CD4-positive, alpha-beta T cell (primary cell): ENCODE measurements around the gene CCR9. TPM values are rescaled to one million over a fixed set of nuclear protein-coding genes. Genes with fewer than 3 reads are reported as not detected.

Source experiments
- ATAC-seq: fragments of 200-7000 bp; cut with Tn5 transposase; one replicate; pipeline ENCODE4 v1.10.0; 2022; ENCODE audit warnings: mild to moderate bottlenecking; ENCODE audit not compliant: poor library complexity
- CTCF ChIA-PET: fragments of 350-600 bp; sonication (Branson Sonifier 250); formaldehyde crosslinking; loops from one replicate; lab custom pipeline; 2021; ENCODE audit warnings: antibody characterized with exemption, inconsistent platforms; lab: Charles Lee
- POLR2A ChIA-PET: fragments of 350-600 bp; sonication (Branson Sonifier 250); formaldehyde crosslinking; loops from one replicate; lab custom pipeline; 2021; ENCODE audit warnings: antibody characterized with exemption, inconsistent platforms; lab: Charles Lee
- DNase-seq, 14 experiments: peaks; one replicate each; pipeline ENCODE4 v3.0.0-alpha.2; 2013 to 2020; ENCODE audit warnings: mixed read lengths in 2 of 14
- H3K27ac ChIP-seq, 2 donors: one replicate each; pipeline versions ENCODE4 v1.5.1 to v1.7.0; 2013; ENCODE audit warnings: low read length in 2 of 2, low read depth in 1 of 2, mild to moderate bottlenecking in 1 of 2
- H3K27me3 ChIP-seq, 2 experiments: 1 replicate in 1 of 2; 2 replicates in 1 of 2; pipeline versions ENCODE4 v1.6.1 to v1.7.0; 2013; ENCODE audit warnings: low read length in 2 of 2, control low read depth in 1 of 2, mild to moderate bottlenecking in 1 of 2, moderate library complexity in 1 of 2; ENCODE audit not compliant: insufficient read depth in 2 of 2, control insufficient read depth in 1 of 2
- H3K36me3 ChIP-seq: one replicate; pipeline ENCODE4 v1.6.1; 2013; ENCODE audit warnings: low read length, control low read depth; ENCODE audit not compliant: insufficient read depth
- H3K4me1 ChIP-seq: one replicate; pipeline ENCODE4 v1.6.1; 2013; ENCODE audit warnings: low read length, control low read depth; ENCODE audit not compliant: insufficient read depth
- H3K4me3 ChIP-seq: one replicate; pipeline ENCODE4 v1.5.1; 2013; ENCODE audit warnings: mild to moderate bottlenecking, low read length, moderate library complexity
- H3K9me3 ChIP-seq, 2 experiments: 1 replicate in 1 of 2; 2 replicates in 1 of 2; pipeline versions ENCODE4 v1.6.1 to v1.7.0; 2013; ENCODE audit warnings: low read length in 2 of 2, mild to moderate bottlenecking in 2 of 2, control low read depth in 1 of 2, moderate library complexity in 1 of 2; ENCODE audit not compliant: control insufficient read depth in 1 of 2, insufficient read depth in 1 of 2
- H3K27ac Mint-ChIP-seq: one replicate; pipeline ENCODE4 v1.8.0; 2020; ENCODE audit warnings: mixed read lengths
- H3K27me3 Mint-ChIP-seq: one replicate; pipeline ENCODE4 v1.8.0; 2021; ENCODE audit warnings: mixed read lengths
- H3K36me3 Mint-ChIP-seq: one replicate; pipeline ENCODE4 v1.8.0; 2021; ENCODE audit warnings: low read depth, mixed read lengths
- H3K4me1 Mint-ChIP-seq: one replicate; pipeline ENCODE4 v1.8.0; 2021; ENCODE audit warnings: low read depth, mixed read lengths
- H3K4me3 Mint-ChIP-seq: one replicate; pipeline ENCODE4 v1.8.0; 2020; ENCODE audit warnings: mild to moderate bottlenecking, mixed read lengths
- H3K9me3 Mint-ChIP-seq: one replicate; pipeline ENCODE4 v1.8.0; 2020; ENCODE audit warnings: mixed read lengths
- CTCF ChIP-seq: fragments of 200-600 bp; IDR thresholded peaks from one replicate; pipeline ENCODE4 v1.8.0; 2022; ENCODE audit warnings: antibody characterized with exemption, mild to moderate bottlenecking
- intact Hi-C, 2 experiments: fragments of 100-400 bp; cut with DNase I in 1 of 2; cut with micrococcal nuclease in 1 of 2; formaldehyde crosslinking; loops; one replicate each; pipeline versions ENCODE4 v1.15.1 to v1.9.0; 2023 to 2025; cut with DNase I, micrococcal nuclease
- total RNA-seq, 174 experiments: library from RNA in 2 of 174; stranded (reverse) in 2 of 174; gene quantifications; one replicate each; pipeline ENCODE4 v1.2.3 and lab custom pipeline; 2021 to 2026

The CCR9 gene
- total RNA-seq, 2 experiments from 2014 or later: 6.5 to 7.4 TPM

GRCh38 chr3:45936261-45936660 lies 49.9 kb downstream of the CCR9 start:
- CTCF ChIA-PET: interaction anchor here (2.2 kb wide), 1 partner anchor 142 kb away, joined by 16 read pairs; no protein-coding TSS in a partner anchor
- no peak for TF ChIP-seq CTCF
- no peak overlapping the region for H3K27ac Mint-ChIP-seq
- DNase-seq: no peak
- no peaks in the 10 kb centered on the region for H3K9me3 Mint-ChIP-seq
- peaks cover 70% of the 10 kb centered on the region for H3K36me3 ChIP-seq
- H3K4me1 Mint-ChIP-seq: peaks cover 15% of the 10 kb centered on the region
- no peaks in the 10 kb centered on the region for H3K9me3 ChIP-seq
- no peak overlapping the region for H3K27ac ChIP-seq
- no peak overlapping the region for H3K4me3 ChIP-seq
- POLR2A ChIA-PET: no interaction called here
- H3K27me3 ChIP-seq: no peaks in the 10 kb centered on the region
- H3K27me3 Mint-ChIP-seq: no peaks in the 10 kb centered on the region
- no peak overlapping the region for H3K4me3 Mint-ChIP-seq
- H3K4me1 ChIP-seq: peaks cover 11% of the 10 kb centered on the region
- H3K36me3 Mint-ChIP-seq: peaks cover 84% of the 10 kb centered on the region
- intact Hi-C loops: loop anchor here in 1 of 2 experiments (5.0 kb wide), 1 partner anchor 441 kb away; no protein-coding TSS in a partner anchor
- no peak for ATAC-seq

GRCh38 chr3:45937206-45938042 lies 51.1 kb downstream of the CCR9 start:
- H3K4me3 ChIP-seq: no peak overlapping the region
- peaks cover 17% of the 10 kb centered on the region for H3K4me1 ChIP-seq
- ATAC-seq (no peak), DNase-seq (no peak)
- Mint-ChIP-seq H3K36me3 (peaks cover 73% of the 10 kb centered on the region), H3K4me1 (peaks cover 23% of the 10 kb centered on the region), H3K4me3 (no peak overlapping the region), H3K27ac (no peak overlapping the region), H3K27me3 (no peaks in the 10 kb centered on the region), H3K9me3 (no peaks in the 10 kb centered on the region)
- TF ChIP-seq CTCF: no peak
- no peak overlapping the region for H3K27ac ChIP-seq
- H3K36me3 ChIP-seq: peaks cover 58% of the 10 kb centered on the region
- intact Hi-C loops: loop anchor here (1.0 to 5.0 kb wide), 2 partner anchors 142 to 440 kb away; no protein-coding TSS in a partner anchor
- ChIA-PET CTCF (interaction anchor here (0.6 to 2.2 kb wide), 5 partner anchors 8 to 432 kb away, joined by 3 to 16 read pairs (median 7); no protein-coding TSS in a partner anchor), POLR2A (interaction anchor here (1.2 to 1.8 kb wide), 2 partner anchors 39 to 128 kb away, joined by 5 to 11 read pairs; no protein-coding TSS in a partner anchor)
- H3K27me3 ChIP-seq: no peaks in the 10 kb centered on the region
- H3K9me3 ChIP-seq: no peaks in the 10 kb centered on the region

GRCh38 chr3:45938043-45938435 lies 51.7 kb downstream of the CCR9 start:
- H3K4me1 Mint-ChIP-seq: peaks cover 29% of the 10 kb centered on the region
- TF ChIP-seq CTCF: no peak
- Histone ChIP-seq H3K27me3 (no peaks in the 10 kb centered on the region), H3K9me3 (no peaks in the 10 kb centered on the region), H3K4me1 (peaks cover 23% of the 10 kb centered on the region), H3K4me3 (no peak overlapping the region), H3K27ac (no peak overlapping the region), H3K36me3 (peaks cover 52% of the 10 kb centered on the region)
- H3K9me3 Mint-ChIP-seq: no peaks in the 10 kb centered on the region
- ChIA-PET CTCF (interaction anchor here (0.7 to 3.6 kb wide), 27 partner anchors 8 to 440 kb away, joined by 3 to 96 read pairs (median 5); partner anchors contain the start of genes FYCO1 and LZTFL1), POLR2A (interaction anchor here (0.6 to 1.8 kb wide), 7 partner anchors 9 to 149 kb away, joined by 3 to 11 read pairs (median 6); no protein-coding TSS in a partner anchor)
- no peak overlapping the region for H3K4me3 Mint-ChIP-seq
- H3K27me3 Mint-ChIP-seq: no peaks in the 10 kb centered on the region
- intact Hi-C loops: loop anchor here (1.0 to 5.0 kb wide), 2 partner anchors 141 to 439 kb away; no protein-coding TSS in a partner anchor
- ATAC-seq (no peak), DNase-seq (no peak)
- no peak overlapping the region for H3K27ac Mint-ChIP-seq
- H3K36me3 Mint-ChIP-seq: peaks cover 67% of the 10 kb centered on the region
